KG1 (cell line): ENCODE data around the gene CIPC.

Source experiments
- DNase-seq: peaks from one replicate; lab custom pipeline; 2025; lab: John Stamatoyannopoulos, UW

Gene CIPC

DNA sequence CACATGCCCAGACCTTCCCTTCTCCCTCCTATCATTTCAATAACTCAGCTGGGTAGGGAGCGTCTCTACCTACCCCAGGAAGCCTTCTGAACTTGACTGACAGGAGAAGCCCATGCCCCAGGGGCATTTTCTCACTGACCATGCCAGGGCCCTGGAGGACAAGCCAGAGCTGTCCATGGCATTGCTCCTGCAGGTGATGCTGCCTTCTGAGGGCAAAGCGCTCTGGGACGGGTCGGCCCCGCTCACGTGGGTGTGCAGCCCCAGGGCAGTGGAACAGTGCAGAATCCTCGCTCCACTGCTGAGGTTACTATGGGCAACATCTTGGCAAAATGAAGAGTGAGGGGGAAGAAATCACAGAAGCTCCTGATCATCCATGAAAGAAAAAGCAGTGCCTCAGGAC is 28.5 kb upstream of the CIPC start:
- no peak for DNase-seq

DNA sequence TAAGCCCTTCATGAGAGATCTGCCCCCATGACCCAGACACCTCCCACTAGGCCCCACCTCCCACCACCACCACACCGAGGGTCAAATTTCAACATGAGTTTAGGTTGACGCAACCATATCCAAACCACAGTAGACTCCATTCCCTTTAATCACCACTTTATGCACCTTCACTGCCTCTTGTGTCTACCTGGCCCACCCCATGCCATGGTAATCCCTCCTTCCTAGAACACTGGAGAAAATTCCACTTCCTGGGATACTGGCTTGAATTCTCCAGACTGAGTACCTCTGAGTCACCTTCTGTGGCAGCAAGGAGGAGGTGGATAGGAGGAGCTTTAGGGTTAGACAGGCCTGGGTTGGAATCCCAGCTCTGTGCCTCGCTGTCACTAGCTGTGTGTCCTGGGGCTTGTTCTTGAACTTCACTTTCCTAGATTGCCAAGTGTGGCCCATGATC is 26.1 kb upstream of the CIPC start:
- no peak for DNase-seq

DNA sequence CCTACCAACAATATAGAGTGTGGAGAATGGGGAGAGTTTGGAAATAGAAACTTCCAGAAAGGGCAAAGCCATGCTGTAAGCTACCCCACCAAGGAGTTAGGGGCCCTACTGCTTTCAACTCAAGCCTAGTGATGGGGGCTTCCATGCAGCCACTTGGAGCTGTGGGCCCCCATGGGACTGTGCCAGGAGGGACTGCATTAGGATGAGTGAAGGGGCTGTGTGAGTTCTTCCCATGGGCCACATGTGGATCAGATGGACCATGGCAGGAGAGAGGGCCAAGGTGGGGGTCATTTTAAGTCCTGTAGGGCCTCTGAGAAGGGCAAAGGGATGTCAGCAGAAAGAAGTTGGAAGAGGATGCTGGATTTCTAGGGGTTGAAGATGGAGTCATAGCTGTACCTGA is 23.1 kb upstream of the CIPC start:
- DNase-seq = no peak

DNA sequence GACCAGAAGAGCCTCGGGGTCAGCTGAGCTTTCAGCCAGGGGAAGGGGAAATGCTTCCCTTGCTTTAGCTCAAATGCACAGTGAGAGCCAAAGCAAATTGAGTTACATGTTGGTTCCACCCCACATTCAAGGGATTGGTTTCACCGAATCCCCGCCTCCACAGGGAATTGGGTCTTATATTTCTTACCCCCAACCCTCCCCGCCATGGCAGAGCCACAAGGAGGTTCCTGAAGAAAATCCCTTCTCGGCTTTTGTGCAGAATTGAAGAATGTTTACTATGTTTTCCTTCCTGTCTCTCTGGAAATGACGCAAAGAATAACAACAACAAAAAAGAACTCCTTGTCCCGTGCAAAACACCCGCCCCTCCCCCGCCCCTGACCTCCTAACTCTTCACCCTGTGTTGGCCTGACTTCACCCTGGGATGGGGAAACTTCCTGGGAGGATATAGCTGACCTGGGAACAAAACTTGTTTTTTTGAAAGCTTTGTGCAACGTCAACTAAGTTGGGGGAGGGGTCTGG is 21.9 kb upstream of the CIPC start:
- no peak for DNase-seq

DNA sequence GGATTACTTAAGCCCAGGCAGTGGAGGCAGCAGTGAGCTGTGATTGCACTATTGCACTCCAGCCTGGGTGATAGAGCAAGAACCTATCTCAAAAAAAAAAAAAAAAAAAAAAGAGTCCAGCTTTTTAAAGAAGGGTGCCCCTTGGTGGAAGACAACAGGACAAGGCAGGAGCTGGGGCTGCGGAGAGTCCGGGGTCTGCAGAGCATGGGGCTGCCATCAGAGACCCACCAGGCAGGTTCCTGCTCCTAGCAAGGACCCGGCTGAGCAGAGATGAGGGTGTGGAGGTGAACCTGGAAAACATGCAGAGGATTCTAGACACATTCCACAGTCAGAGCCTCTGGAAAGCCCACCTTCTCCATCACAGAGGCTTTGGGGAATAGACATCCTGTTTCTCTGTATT is 21.0 kb upstream of the CIPC start:
- DNase-seq = no peak

DNA sequence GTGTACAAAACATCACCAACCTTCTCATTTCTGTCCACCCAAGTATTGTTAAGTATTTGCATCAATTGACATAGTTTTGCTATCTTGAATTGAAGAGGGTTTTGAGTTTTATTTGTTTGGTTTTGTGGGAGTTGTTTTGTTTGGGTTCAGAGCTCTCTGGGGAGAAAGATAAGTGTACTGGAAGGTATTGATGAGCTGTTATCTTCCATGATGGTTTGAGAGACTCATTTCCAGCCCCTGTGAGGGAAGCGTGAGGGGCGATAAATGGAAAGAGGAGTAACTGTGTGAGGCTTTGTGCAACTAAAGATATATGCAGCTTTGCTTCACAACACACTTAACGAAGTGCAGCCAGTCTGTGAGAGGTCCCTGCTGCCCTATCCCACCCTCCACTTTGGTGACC is 15.7 kb upstream of the CIPC start:
- DNase-seq = no peak

DNA sequence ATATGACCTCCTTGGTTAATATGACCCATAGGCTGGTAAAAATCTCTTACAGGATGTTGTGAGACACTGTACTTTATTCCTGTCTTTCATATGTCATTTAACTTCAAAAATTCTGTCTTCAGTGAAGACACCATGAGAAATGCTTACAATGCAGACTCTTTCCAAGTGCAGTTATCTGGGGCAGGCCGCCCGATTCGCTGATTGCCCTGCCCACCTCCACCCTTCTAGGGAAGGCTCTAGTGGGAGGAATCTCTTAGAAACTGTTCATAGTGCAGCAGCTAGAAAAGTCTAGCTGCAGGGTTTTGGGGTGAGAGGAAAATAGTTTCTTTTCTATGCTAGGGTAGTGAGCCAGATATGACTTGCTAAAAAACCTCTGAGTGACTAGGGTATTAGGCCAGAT is 15.0 kb upstream of the CIPC start:
- no peak for DNase-seq

DNA sequence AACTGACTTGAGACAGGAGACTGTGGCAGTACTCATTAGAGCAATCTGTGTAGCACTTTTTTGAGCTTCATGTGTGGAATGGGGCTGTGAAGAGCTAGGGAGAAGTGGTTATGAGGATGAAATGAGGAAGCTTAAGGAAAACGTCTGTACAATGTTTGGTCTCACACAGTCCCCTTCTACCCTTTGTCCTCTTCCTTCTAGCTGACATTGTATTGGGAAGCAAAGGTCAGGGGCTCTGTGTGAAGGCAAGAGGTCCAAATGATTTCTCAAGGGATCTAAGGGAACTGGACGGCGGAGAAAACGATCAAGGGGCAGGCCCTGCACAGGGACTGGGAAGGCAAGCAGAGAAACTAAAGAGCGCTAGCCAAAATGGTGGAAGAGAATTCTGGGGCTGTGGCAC is 13.1 kb upstream of the CIPC start:
- no peak for DNase-seq

DNA sequence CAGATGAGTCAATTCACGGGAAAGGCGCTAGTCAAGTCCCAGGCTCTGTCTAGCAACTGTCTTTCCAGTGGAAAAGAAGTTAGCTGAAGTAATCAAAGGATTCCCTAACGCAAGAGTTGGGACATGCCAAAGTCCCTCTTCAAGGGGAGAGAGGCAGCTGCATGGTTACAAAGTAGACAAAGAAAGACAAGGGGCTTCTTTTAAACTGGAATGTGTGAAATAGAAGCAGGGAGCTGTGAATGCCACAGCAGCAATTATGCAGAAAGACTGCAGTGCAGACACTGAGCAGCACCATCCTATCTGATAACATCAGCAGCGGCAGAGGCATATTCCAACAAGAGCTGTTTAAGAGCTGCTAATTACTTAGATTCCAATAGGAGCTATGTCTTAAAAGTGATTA is 12.5 kb upstream of the CIPC start:
- no peak for DNase-seq

DNA sequence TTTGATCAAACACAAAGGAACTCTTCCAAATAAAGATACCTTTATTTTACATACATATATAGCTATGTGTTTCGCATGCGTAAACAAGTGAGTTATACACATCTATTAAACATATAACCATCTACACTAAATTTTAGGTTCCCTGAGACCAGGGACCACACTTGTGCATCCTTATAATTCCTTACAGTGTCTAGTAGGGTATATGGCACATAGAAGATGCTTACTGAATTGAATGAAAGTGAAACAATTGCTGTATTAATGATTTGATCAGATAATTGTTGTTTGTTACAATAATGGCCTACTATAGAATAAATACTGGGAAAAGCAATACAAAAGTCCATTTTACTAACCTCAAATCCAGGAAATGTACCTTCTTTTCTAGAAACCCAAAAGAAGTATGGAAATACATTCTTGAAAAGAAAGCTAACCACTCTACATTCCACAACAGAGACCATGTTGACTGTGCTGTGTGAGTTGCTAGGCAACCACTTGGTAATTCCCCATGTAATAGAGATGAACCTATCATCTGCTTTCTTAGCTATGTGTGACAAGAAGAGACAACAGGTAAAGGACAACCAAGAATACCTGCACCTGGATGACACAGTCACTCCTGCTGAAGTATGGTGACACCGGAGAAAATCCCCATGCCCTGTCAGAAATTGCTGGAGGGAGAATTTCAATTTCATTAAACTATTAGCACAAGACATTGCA is 11.9 kb upstream of the CIPC start:
- DNase-seq = no peak

DNA sequence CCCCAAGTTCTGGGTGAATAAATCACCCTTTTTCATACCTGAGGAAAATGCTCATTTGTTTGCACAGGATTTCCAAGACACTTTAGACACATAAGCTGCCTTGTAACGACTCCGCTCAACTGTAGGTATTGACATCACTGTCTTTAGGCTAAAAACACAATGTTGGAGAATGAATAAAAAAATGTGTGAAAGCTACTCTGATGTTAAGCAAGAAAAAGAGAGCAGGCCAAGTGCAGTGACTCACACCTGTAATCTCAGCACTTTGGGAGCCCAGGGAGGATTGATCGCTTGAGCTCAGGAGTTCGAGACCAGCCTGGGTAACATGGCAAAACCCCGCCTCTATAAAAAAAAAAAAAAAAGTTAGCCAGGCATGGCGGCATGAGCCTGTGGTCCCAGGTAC is 11.1 kb upstream of the CIPC start:
- no peak for DNase-seq

DNA sequence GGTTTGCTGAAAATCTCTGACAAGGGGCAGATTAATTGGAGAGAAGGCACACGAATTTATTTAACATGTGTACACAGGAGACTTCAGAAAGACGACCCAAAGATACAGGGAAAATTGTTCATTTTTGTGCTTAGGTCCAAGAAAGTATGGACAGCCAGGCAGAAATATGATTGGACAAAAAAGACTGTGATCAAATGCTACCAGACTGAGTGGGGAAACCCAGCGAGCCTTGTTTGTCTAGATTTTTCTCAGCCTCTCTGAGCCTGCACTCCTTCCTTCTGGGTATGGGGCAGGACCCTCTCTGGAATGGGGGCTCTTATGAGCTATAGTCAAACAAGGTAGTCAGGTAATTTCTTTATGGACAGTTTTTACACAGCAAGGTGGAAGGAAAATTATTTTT is 10.4 kb upstream of the CIPC start:
- no peak for DNase-seq

DNA sequence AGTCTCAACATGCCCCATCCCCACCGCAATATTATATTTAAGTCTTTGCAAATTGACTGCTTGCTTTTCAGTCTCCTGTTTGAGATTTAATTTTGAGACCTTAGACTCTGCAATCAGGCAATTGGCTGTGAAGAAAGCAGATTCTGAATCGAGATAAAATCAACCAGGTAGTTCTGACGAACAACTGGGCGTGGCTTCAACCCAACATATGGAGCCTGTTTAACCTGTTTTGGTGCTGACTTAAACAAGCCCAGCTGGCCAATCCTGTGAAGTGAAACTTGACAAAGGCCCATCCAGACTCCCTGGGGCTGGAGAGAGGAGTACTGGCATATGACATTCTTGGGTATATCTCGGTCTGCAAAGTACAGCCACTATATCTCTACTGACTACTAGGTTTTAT is 9.8 kb upstream of the CIPC start:
- no peak for DNase-seq

DNA sequence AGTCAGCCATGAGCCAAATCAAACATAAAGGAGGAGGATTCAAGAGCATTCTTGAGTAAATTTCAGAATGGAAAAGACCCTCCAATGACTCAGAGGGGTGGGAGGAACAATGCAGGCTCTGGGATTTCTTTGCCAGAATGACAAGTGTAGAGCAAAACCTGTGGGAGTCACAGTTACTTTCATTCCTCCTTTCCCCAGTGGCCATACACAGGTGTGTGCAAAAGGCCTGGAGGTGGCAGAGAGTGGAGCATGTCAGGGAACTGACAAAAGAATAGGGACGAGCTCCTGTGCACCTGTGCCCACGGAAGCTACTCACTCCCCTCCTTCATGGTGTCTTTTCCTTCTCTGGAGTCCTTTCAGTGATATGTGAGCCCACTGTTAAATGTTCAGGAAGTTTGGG is 9.4 kb upstream of the CIPC start:
- no peak for DNase-seq

DNA sequence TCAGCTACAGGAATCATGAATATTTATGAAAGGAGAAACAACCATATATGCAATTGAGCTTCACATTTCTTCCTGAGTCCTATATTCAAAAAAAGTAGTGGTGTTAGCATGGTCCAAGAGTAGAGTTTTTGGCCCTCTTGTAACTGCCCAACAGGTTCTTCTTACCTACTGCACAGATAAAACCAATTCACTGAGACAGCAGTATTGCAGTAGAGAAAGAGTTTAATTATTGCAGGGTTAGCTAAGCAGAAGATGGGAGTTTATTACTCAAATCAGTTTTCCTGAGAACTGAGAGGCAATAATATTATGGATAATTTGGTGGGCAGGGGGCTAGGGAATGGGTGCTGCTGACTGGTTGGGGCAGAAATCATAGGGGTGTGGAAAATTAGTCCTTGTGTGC is 6.5 kb upstream of the CIPC start:
- DNase-seq = no peak

DNA sequence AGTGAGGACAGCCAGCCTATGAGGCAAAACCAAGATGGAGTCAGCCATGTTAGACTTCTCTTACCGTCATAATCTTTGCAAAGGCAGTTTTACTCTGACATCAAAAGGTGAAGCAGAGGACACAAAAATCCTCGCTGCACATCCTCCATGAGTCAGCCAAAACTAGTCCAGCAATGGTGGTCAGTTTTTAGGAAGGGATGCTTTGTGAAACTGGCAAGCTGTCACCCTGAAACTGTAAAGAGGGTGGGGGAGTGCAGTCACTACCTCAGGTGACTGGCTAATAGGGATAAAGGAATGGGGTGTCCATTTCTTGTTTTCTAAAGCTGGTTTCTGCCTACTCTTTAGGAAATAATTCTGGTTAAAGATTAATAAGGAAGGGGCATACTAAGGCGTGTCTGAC is 5.4 kb upstream of the CIPC start:
- DNase-seq = no peak

DNA sequence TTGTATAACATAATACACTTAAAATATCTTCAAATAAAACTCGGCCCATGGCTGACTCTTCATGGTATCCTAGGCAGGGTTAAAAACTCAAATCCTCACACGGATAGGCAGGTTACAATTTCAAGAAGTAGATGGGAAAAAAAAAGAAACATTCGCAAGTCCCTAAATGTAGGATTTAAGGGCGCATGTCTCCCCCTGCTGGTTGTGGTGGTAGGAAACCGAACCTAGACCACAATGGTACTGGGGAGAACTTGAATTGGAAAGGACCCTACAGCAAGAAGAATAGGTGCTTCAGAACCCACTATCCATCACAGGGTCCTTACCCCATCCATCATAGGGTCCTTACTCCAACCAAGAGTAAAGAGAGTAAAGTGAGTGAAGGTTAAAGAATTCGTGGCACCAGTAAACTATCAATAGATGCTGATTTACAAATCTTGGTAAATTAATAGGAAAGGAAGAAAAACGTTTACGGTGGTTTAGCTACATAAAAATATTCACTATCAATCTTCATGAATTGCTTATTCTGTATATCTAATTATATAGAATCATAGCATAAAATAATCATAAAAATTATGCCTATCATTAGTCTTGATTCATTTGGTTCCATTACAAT is 3.3 kb upstream of the CIPC start:
- DNase-seq = peak; percentile 31

DNA sequence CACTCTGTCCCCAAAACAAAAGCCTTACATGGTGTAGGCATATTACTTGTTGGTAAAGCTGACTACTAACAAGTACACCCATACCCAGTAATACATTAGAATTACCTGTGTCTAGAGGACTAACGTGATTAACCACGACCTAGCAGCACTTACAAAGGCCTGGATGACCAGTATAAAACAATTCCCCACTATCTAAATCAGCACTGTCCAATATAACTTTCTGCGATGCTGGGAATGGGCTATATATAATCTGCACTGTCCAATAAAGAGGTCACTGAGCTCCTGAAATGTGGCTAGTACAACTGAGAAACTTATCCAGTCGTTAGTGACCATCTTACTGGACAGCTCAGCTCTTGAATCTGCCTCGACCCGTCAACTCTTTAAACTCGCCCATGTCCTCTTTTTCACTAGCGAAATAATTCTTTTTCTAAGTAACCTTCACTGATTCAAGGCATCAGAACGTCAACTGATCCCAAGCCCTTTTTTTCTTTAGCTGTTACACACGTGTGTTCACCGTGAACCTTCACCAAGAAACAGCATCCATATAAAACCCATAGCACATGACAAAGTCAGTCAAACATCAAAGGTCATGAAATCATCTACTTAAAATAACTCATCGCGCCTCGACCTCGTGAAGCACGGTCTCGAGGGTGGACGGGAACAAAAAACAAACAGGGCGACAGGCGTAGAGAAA is 905 bp upstream of the CIPC start:
- peak; percentile 12 for DNase-seq

DNA sequence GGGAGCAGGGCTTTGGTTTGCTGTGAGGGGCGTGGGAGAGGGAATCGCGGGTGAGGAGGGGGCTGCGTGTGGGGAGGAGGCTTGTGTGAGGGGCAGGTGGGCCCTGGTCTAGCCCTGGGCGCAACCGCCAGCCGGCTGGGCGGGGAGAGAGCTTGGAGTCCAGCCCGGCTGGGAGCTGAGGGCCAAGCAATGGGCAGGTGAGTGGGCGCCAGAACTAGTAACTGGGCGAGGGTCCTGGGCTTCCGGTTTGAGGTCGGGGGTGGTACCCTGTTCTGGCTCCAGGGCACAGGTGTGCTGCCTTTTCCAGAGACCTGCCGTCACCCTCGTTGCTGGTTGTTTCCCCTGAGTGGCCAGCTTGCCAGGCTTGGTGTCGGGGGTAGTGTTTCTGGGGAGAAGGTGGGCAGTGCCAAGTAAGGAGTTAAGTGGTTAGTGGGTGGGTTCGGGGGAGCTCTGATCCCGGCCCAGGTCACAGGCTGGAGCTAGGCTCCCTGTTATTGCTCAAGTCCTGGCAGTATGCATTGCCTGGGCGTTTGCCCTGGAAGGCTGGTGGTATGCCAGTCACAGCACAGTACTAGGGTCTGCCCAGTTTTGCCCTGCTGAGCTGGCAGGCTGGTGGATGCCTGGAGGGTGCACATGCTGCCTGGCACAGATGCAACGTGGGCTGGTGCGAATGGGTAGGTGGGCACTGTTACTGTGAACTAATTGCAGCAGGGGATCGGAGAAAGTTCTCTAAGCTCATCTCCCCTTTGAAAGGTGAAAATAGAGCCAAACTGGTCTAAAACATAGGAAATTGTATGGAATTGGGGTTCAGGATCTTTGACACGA is 683 bp downstream of the CIPC start:
- no peak for DNase-seq

DNA sequence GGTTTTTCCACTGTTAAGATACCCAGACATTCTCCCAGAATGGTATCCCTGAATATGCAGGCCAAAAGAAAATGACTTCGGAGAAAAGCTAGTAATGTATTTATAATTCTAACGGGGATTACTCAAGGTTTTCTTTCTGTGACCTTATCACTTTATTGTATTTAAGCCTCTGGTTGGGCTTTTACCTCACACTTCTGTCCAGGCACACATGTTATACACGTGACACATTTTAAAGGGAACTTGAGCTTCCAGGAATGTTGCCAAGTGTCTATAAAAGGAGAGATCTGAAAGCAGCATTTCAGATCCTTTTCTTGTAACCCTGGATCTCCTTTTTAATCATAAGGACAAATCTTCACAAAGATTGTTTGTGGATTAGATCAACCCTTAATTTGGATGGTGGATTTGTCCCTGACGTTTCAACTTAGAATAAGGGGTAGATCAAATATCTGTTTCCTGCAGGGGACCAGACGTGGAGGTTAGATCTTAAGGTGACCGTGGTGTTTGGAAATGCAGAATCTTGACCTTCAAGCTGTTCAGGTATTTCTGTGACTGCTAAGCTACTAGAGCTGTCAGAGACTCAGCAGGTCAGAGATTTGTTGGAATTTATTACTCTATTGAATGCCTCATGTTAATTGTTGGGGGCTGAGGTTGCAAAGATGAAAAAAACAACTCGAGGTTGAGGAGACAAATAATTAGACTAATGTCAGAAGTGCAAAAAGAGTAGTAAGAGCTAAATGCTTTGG is 1.5 kb downstream of the CIPC start:
- DNase-seq = no peak

DNA sequence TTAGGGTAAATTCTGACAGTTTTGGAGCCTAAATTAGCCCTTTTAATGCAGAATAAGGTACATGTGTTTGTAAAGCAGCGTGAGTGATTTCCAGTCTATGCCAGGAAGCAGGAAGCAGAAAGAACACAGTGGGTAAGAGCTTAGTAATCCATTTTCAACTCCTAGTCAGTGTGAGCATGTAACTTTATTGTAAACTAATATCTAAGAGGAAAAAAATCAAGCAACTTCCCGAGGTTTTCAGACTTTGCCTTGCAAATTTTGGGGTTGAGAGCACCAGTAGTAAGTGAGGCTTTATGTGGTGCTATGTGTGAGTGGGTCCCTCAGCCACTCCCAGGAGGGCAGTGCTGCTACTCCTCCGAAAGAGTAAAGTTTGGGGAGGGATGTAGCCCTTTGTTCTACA is 2.9 kb downstream of the CIPC start:
- no peak for DNase-seq

DNA sequence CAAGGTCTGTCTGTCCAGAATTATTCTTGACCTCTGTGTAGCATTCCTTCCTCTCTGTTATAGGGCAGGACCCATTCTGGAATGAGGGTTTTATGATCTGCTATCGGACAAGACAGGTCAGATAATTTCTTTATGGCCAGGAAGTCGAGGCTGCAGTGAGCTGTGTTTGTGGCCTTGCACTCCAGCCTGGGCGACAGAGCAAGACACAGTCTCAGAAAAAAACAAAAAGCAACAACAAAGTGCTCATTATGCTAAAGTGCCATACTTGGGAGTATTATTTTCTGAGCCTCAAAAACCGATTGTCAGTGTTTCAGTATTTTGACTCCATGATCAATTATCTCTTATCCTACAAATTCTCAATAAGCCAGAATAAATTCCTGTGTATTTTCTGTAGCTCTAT is 4.1 kb downstream of the CIPC start:
- DNase-seq = no peak
